Right lobe of liver (tissue), 6 donors: ENCODE measurements around the gene CLP1. TPM values are rescaled to one million over a fixed set of nuclear protein-coding genes. Genes with fewer than 3 reads are reported as not detected.

Experiments
- ATAC-seq, 4 donors: fragments of 200-7000 bp; cut with Tn5 transposase; one replicate each; pipeline ENCODE4 v1.9.1; 2020; ENCODE audit warnings: mild to moderate bottlenecking in 4 of 4, moderate library complexity in 4 of 4
- DNase-seq, 3 donors: peaks; one replicate each; pipeline ENCODE4 v3.0.0-alpha.2; 2020
- H3K27ac ChIP-seq, 3 donors: fragments of 200-600 bp; one replicate each; pipeline ENCODE4 v1.8.0; 2022
- H3K27me3 ChIP-seq, 2 donors: fragments of 200-600 bp; one replicate each; pipeline ENCODE4 v1.8.0; 2022
- H3K36me3 ChIP-seq, 4 donors: fragments of 200-600 bp; sonication (generic) in 1 of 4; one replicate each; pipeline versions ENCODE4 v1.5.1 to v1.8.0; 2017 to 2022; ENCODE audit warnings: control low read depth in 1 of 4
- H3K4me1 ChIP-seq, 4 donors: fragments of 200-600 bp; sonication (generic) in 1 of 4; one replicate each; pipeline versions ENCODE4 v1.5.1 to v1.8.0; 2017 to 2022; ENCODE audit warnings: control low read depth in 1 of 4
- H3K4me3 ChIP-seq, 3 donors: fragments of 200-600 bp; one replicate each; pipeline ENCODE4 v1.8.0; 2022
- H3K9me3 ChIP-seq, 4 donors: fragments of 200-600 bp; sonication (generic) in 1 of 4; one replicate each; pipeline versions ENCODE4 v1.5.1 to v1.8.0; 2017 to 2022; ENCODE audit warnings: control low read depth in 1 of 4
- CTCF ChIP-seq, 4 donors: fragments of 200-600 bp in 3 of 4; fragments of 450-650 bp in 1 of 4; IDR thresholded peaks; one replicate each; pipeline versions ENCODE4 v1.5.1 to v1.8.0; 2016 to 2022; ENCODE audit warnings: antibody characterized with exemption in 4 of 4, mild to moderate bottlenecking in 2 of 4
- POLR2A ChIP-seq: fragments of 450-650 bp; IDR thresholded peaks from one replicate; pipeline ENCODE4 v1.6.1; 2017; ENCODE audit warnings: antibody characterized with exemption, mild to moderate bottlenecking
- WGBS: methylation state at CpG from one replicate; pipeline ENCODE4 v1.1.6; 2018; ENCODE audit warnings: low coverage, low lambda C conversion rate; ENCODE audit not compliant: insufficient coverage; ENCODE audit errors: missing lambda C conversion rate; 5-methylcytosine and 5-hydroxymethylcytosine counted together
- intact Hi-C, 2 donors: fragments of 100-400 bp; cut with DNase I; formaldehyde crosslinking; loops; one replicate each; pipeline versions ENCODE4 v1.11.2 to v1.14.1; 2022
- total RNA-seq, 6 experiments: library from RNA; depleted of rRNA in 2 of 6; stranded (reverse); fragments of >200 nt in 2 of 6; fragmentation: NEBNext Ultra II Directional in 3 of 6; extraction: Animal tissue kit (Norgen Biotek cat#: 25700) in 3 of 6; gene quantifications; one replicate each; pipeline versions ENCODE4 v1.1.0 to v1.2.4, GENCODE V29; 2016 to 2023
- donor health status: DM: no; HTN: yes; CAD: no.
- donor health status: DM: no; HTN: no; CAD: no.
- donor health status: DM: no; HTN: no; CAD: no.
- donor health status: DM: no; HTN: yes; CAD: no.
- donor health status: DM: no; HTN: yes; CAD: no.

The CLP1 gene
- total RNA-seq, 6 experiments from 2014 or later = 5.6 to 9.2 (median 6.8) TPM

GRCh38 chr11:57633394-57634070 is 24.0 kb upstream of the CLP1 start:
- intact Hi-C loops = no loop called here
- no peak overlapping the region for H3K27ac ChIP-seq
- TF ChIP-seq POLR2A (no peak), CTCF (IDR thresholded peaks at IDR 0.05) (no peak)
- H3K9me3 ChIP-seq = no peaks in the 10 kb centered on the region
- H3K4me3 ChIP-seq = no peak overlapping the region
- no peaks in the 10 kb centered on the region for H3K27me3 ChIP-seq
- H3K36me3 ChIP-seq = no peaks in the 10 kb centered on the region
- H3K4me1 ChIP-seq = no peaks in the 10 kb centered on the region
- WGBS = 83% methylated on average over 6 of the region's 6 CpGs
- ATAC-seq = no peak
- DNase-seq = no peak

GRCh38 chr11:57634311-57634710 is 23.3 kb upstream of the CLP1 start:
- TF ChIP-seq CTCF (IDR thresholded peaks at IDR 0.05) (no peak), POLR2A (no peak)
- Histone ChIP-seq H3K27ac (no peak overlapping the region), H3K27me3 (no peaks in the 10 kb centered on the region), H3K4me1 (peaks cover 0 to 2% (median under 1%) of the 10 kb centered on the region in 4 donors), H3K36me3 (no peaks in the 10 kb centered on the region), H3K4me3 (no peak overlapping the region), H3K9me3 (no peaks in the 10 kb centered on the region)
- intact Hi-C loops = no loop called here
- ATAC-seq (no peak), DNase-seq (no peak)

- Histone ChIP-seq H3K27ac (no peak overlapping the region), H3K36me3 (no peaks in the 10 kb centered on the region), H3K9me3 (no peaks in the 10 kb centered on the region), H3K4me3 (no peak overlapping the region), H3K4me1 (peaks cover 0 to 12% (median 8%) of the 10 kb centered on the region in 4 donors), H3K27me3 (no peaks in the 10 kb centered on the region)
- ATAC-seq (no peak), DNase-seq (no peak)
- intact Hi-C loops = no loop called here
- WGBS = 91% methylated on average over 7 of the region's 8 CpGs
- TF ChIP-seq CTCF (IDR thresholded peaks at IDR 0.05) (no peak), POLR2A (no peak)
These were observed 22.3 kb upstream of the CLP1 start for GRCh38 chr11:57635246-57635645.

- no peaks in the 10 kb centered on the region for H3K27me3 ChIP-seq
- no peaks in the 10 kb centered on the region for H3K36me3 ChIP-seq
- H3K27ac ChIP-seq = no peak overlapping the region
- 59% methylated on average over 7 of the region's 18 CpGs for WGBS
- ATAC-seq (no peak), DNase-seq (no peak)
- H3K4me3 ChIP-seq = peak overlapping the region; percentile 51 to 64 (median 59)
- no peak for TF ChIP-seq CTCF (IDR thresholded peaks at IDR 0.05)
- no peak for TF ChIP-seq POLR2A
- no peaks in the 10 kb centered on the region for H3K9me3 ChIP-seq
- peaks cover 0 to 25% (median 8%) of the 10 kb centered on the region in 4 donors for H3K4me1 ChIP-seq
- intact Hi-C loops = no loop called here
These were observed 19.9 kb upstream of the CLP1 start for GRCh38 chr11:57637626-57638004.
